Occipital lobe (tissue), 2 donors: Measurements from ENCODE around the gene RGS12. TPM values are rescaled to one million over a fixed set of nuclear protein-coding genes. Genes with fewer than 3 reads are reported as not detected.
A peak's percentile ranks its signal among the peaks of the same experiment; 100 is the strongest.

Experiments used
- DNase-seq: peaks from one replicate; lab custom pipeline; 2025; lab: John Stamatoyannopoulos, UW
- total RNA-seq: library from RNA; depleted of rRNA; stranded (reverse); fragments of >200 nt; gene quantifications from one replicate; pipeline ENCODE4 v1.2.3, GENCODE V29; 2014

RGS12 gene
- total RNA-seq: 68.8 TPM

GRCh38 chr4:3292571-3293400, at the start of gene RGS12:
TSS of gene RGS12 (plus strand) at chr4:3293021. CDS start at chr4:3316171, 23,150 bp downstream.
- peak; percentile 94 for DNase-seq

GRCh38 chr4:3243136-3243780, 49.6 kb upstream of the RGS12 start:
- DNase-seq: no peak

- no peak for DNase-seq
Observed at GRCh38 chr4:3244002-3244401, 48.8 kb upstream of the RGS12 start.

DNA sequence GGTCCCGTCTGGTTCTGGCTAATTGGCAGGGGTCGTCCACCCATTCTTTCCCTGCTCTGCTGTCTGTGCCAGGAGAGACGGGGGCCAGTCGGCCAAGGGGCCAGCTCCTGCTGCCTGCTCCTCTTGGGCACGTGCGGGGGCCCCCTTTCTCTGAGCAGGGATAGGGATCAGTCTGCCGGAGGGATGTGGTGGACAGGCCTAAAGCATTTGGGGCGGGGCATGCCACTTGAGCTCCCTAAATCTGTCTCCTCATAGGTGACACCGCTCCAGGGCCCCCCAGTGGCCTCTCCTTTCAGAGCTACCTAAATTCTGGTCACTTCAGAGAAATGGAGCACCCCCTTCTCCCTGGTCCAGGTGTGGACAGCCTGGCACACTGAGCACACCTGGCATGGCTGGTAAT, 48.1 kb upstream of the RGS12 start:
- no peak for DNase-seq

- DNase-seq: no peak
Observed at GRCh38 chr4:3245676-3246075, 47.1 kb upstream of the RGS12 start.

DNA sequence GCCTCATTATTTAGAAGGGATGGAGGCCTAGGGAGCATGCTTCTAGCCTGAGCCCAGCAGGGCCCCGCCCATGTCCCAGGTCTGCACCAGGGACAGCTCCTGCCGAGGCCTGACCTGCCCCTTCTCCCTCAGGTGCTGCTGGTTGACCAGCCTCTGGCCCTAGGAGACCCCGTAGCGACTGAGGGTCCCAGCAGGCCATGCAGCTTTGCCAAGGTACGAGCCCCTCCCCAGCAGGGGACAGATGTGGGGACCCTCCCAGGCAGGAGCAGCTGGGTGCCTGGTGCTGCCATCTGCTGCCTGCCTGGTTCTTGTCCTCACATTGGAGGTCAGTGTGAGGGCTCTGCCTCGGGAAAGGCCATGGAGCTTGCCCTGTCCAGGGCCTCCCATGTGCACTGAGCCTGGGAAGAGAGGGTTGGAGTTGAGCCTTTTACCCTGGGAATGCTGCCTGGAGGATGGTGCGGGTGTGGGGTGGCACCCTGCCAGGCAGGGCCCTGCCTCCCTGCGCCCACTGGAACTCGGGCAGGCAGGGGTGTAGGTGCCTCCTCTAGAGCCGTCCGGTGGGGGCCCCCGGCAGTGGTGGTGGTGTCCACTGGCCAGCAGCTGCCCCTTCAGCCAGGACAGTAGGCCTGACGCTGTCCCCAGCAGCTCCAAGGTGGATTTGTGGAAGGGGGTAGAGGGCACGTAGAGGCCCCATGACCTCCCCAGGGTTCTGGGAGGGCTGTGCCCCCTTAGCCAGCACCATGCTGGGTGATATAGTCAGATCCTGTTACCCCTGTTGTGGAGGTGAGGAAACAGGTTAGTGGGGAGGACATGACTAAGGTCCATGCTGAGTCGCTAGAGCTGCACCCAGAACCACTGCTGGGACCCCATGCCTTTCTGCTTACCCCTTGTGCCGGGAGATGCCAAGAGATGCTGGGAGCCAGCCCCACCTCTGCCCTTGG, 46.1 kb upstream of the RGS12 start:
- no peak for DNase-seq

GRCh38 chr4:3247399-3248177, 45.2 kb upstream of the RGS12 start:
- DNase-seq: no peak

DNA sequence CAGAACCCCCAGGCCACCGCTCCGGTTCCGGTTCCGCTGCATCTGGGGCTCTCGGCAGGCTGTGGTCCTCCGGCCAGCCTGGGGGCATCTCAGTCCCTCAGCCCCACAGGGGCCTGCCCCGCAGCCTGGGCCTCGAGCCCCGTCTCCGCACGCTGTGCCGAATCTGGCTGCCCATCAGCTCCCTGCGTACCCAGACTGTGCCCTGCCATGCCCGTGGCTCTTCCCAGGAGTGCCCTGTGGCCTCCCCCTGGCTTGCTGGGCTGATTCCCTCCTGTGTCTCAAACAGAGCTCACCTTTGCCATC, 44.7 kb upstream of the RGS12 start:
- DNase-seq: no peak

DNA sequence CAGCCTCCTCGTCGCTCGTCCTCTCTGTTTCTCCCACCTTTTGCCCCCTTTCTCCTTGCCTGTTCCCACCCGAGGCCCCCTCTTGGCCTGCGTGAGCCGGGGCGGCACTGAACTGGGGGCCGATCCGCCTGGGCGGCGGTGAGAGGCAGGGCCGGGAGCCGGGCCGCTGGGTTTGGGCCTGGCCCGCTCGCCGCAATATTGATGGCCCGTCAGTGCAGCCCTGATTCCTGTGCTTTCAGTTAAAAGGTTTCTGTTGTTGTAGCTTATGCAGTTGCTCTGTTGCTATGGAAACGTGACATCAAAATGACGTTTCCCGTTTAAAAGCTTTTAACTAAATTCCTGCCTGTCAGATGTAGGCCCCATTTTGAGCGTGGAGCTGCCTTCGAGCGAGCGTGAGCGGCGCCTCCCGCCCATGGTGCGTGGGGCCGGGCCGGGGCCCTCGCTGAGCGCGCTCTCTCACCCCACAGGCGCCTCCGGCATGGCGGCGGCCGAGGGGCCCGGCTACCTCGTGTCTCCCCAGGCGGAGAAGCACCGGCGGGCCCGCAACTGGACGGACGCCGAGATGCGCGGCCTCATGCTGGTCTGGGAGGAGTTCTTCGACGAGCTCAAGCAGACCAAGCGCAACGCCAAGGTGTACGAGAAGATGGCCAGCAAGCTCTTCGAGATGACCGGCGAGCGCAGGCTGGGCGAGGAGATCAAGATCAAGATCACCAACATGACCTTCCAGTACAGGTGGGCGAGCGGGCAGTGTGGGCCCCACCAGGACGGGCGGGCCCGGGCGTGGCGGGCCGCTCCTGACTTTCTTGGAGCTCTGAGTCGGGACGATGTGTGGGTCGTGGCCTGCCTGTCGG, 43.8 kb upstream of the RGS12 start, which contains the start of gene MSANTD1:
Gene MSANTD1, plus strand, starts transcription at position 349 of the 851 bp plus-strand sequence. Its CDS starts 64 bp downstream, at position 413.
- no peak for DNase-seq

- DNase-seq: no peak
Observed at GRCh38 chr4:3249711-3250437, 42.9 kb upstream of the RGS12 start.

- no peak for DNase-seq
Observed at GRCh38 chr4:3250438-3250955, 42.3 kb upstream of the RGS12 start.

GRCh38 chr4:3250956-3251690, 41.7 kb upstream of the RGS12 start:
- no peak for DNase-seq

DNA sequence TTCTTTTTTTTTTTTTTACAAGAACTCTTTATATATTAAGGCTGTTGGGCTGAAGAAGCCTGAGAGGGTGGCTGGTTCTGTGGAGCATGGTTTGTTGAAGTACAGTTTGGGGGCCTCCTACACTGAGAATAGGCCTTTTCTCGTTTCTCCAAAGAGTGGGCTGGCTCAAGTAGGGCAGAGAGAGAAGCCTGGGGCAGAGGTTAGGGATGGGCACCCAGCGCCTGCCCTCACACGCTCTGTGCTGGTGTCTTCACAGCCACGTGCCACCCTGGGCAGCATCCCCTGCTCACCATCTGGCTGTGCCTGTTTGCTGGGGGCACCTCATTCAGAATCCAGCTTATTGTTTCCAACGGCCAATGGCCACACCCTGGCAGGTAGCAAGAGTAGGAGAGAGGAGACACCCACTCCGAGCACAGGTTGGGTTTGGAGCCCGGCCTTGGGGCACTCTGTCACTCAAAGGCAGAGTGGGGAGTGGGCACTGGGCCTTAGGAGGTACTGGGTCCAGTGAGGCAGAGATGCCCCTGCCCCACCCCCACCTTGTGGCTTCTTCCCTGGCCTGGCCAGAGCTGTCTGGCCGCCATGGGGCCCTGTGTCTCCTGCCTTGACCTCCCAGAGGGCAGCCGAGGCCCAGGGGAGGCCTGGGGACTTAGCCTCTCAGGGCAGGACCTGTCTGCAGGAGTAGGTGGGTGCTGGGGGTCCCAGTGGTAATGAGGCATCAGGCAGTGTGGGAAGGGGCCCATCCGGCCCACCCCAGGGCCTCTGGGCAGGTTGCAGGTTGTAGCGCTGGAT, 40.9 kb upstream of the RGS12 start:
- DNase-seq: no peak

GRCh38 chr4:3252480-3252828, 40.4 kb upstream of the RGS12 start:
- no peak for DNase-seq

GRCh38 chr4:3252831-3253641, 39.8 kb upstream of the RGS12 start:
- no peak for DNase-seq

DNA sequence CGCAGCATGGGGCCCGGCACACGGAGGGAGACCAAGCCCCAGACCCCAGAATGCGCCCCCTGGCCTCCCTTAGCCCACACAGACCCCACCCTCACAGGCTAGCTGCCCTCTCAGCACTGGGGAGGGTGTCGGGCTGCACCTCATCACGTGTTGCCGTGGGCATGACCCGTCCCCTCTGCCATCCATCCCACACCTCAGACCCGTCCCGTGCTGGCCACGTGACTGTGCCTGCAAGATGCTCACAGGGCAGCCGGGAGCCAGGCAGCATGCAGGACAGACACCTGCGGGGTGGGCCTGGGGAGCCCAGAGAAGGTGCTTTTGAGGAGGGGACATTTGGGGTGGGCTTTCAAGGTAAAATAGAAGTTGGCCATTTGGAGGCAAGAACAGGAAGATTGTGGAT, 39.0 kb upstream of the RGS12 start:
- no peak for DNase-seq
